Stimulated activated naive CD8-positive, alpha-beta T cell treated with anti-CD3 and anti-CD28 coated beads, Interleukin-15, Interleukin-2, amounts not matched to agents 100 ng/mL and 50 ng/mL, for 24 hours (primary cell): Measurements from ENCODE around the gene PALLD.
A peak's percentile ranks its signal among the peaks of the same experiment; 100 is the strongest.

ENCODE experiments used
- H3K27ac Mint-ChIP-seq: one replicate; pipeline ENCODE4 v1.8.0; 2021; ENCODE audit warnings: mild to moderate bottlenecking, mixed read lengths
- H3K27me3 Mint-ChIP-seq: one replicate; pipeline ENCODE4 v1.8.0; 2021; ENCODE audit warnings: mixed read lengths
- H3K36me3 Mint-ChIP-seq: one replicate; pipeline ENCODE4 v1.8.0; 2021; ENCODE audit warnings: low read depth, mixed read lengths
- H3K4me1 Mint-ChIP-seq: one replicate; pipeline ENCODE4 v1.8.0; 2021; ENCODE audit warnings: low read depth, mixed read lengths
- H3K4me3 Mint-ChIP-seq: one replicate; pipeline ENCODE4 v1.8.0; 2021; ENCODE audit warnings: mild to moderate bottlenecking, mixed read lengths
- H3K9me3 Mint-ChIP-seq: one replicate; pipeline ENCODE4 v1.8.0; 2021; ENCODE audit warnings: mixed read lengths

The PALLD gene

GRCh38 chr4:168877511-168878491 lies 380.9 kb downstream of the PALLD start:
- Mint-ChIP-seq H3K9me3 (no peaks in the 10 kb centered on the region), H3K4me1 (peaks cover 20% of the 10 kb centered on the region), H3K27me3 (peaks cover 69% of the 10 kb centered on the region), H3K36me3 (no peaks in the 10 kb centered on the region), H3K4me3 (peak overlapping the region; percentile 69), H3K27ac (no peak overlapping the region)

GRCh38 chr4:168878623-168879022 lies 381.8 kb downstream of the PALLD start:
- peak overlapping the region; percentile 69 for H3K4me3 Mint-ChIP-seq
- H3K4me1 Mint-ChIP-seq: peaks cover 20% of the 10 kb centered on the region
- H3K9me3 Mint-ChIP-seq: no peaks in the 10 kb centered on the region
- H3K27ac Mint-ChIP-seq: no peak overlapping the region
- H3K36me3 Mint-ChIP-seq: no peaks in the 10 kb centered on the region
- peaks cover 68% of the 10 kb centered on the region for H3K27me3 Mint-ChIP-seq

- Mint-ChIP-seq H3K9me3 (no peaks in the 10 kb centered on the region), H3K27me3 (peaks cover 62% of the 10 kb centered on the region), H3K4me1 (peaks cover 20% of the 10 kb centered on the region), H3K36me3 (no peaks in the 10 kb centered on the region), H3K4me3 (no peak overlapping the region), H3K27ac (no peak overlapping the region)
Observed at GRCh38 chr4:168879188-168879587, 382.3 kb downstream of the PALLD start.

GRCh38 chr4:168880072-168880675 lies 383.3 kb downstream of the PALLD start:
- Mint-ChIP-seq H3K27ac (no peak overlapping the region), H3K27me3 (peaks cover 54% of the 10 kb centered on the region), H3K4me1 (peaks cover 20% of the 10 kb centered on the region), H3K9me3 (no peaks in the 10 kb centered on the region), H3K36me3 (no peaks in the 10 kb centered on the region), H3K4me3 (no peak overlapping the region)

- peaks cover 20% of the 10 kb centered on the region for H3K4me1 Mint-ChIP-seq
- peaks cover 46% of the 10 kb centered on the region for H3K27me3 Mint-ChIP-seq
- H3K36me3 Mint-ChIP-seq: no peaks in the 10 kb centered on the region
- H3K4me3 Mint-ChIP-seq: no peak overlapping the region
- no peaks in the 10 kb centered on the region for H3K9me3 Mint-ChIP-seq
- no peak overlapping the region for H3K27ac Mint-ChIP-seq
Observed at GRCh38 chr4:168880811-168881595, 384.2 kb downstream of the PALLD start.

- Mint-ChIP-seq H3K36me3 (no peaks in the 10 kb centered on the region), H3K27me3 (peaks cover 37% of the 10 kb centered on the region), H3K27ac (no peak overlapping the region), H3K4me1 (peaks cover 20% of the 10 kb centered on the region), H3K9me3 (no peaks in the 10 kb centered on the region), H3K4me3 (no peak overlapping the region)
Observed at GRCh38 chr4:168881781-168882420, 385.0 kb downstream of the PALLD start.

- Mint-ChIP-seq H3K36me3 (no peaks in the 10 kb centered on the region), H3K27me3 (peaks cover 30% of the 10 kb centered on the region), H3K4me3 (no peak overlapping the region), H3K27ac (no peak overlapping the region), H3K4me1 (peaks cover 20% of the 10 kb centered on the region), H3K9me3 (no peaks in the 10 kb centered on the region)
Observed at GRCh38 chr4:168882650-168883233, 385.9 kb downstream of the PALLD start.

GRCh38 chr4:168883513-168883912 lies 386.7 kb downstream of the PALLD start:
- peaks cover 16% of the 10 kb centered on the region for H3K4me1 Mint-ChIP-seq
- H3K9me3 Mint-ChIP-seq: no peaks in the 10 kb centered on the region
- no peak overlapping the region for H3K27ac Mint-ChIP-seq
- no peaks in the 10 kb centered on the region for H3K36me3 Mint-ChIP-seq
- H3K4me3 Mint-ChIP-seq: no peak overlapping the region
- H3K27me3 Mint-ChIP-seq: peaks cover 27% of the 10 kb centered on the region

- Mint-ChIP-seq H3K27ac (no peak overlapping the region), H3K4me1 (peaks cover 9% of the 10 kb centered on the region), H3K36me3 (no peaks in the 10 kb centered on the region), H3K9me3 (no peaks in the 10 kb centered on the region), H3K4me3 (no peak overlapping the region), H3K27me3 (peaks cover 17% of the 10 kb centered on the region)
Observed at GRCh38 chr4:168884251-168885124, 387.6 kb downstream of the PALLD start.

- Mint-ChIP-seq H3K36me3 (no peaks in the 10 kb centered on the region), H3K27ac (no peak overlapping the region), H3K9me3 (no peaks in the 10 kb centered on the region), H3K27me3 (peaks cover 8% of the 10 kb centered on the region), H3K4me1 (peaks cover 7% of the 10 kb centered on the region), H3K4me3 (no peak overlapping the region)
Observed at GRCh38 chr4:168885400-168885799, 388.5 kb downstream of the PALLD start.

GRCh38 chr4:168886351-168886750 lies 389.5 kb downstream of the PALLD start:
- H3K27me3 Mint-ChIP-seq: no peaks in the 10 kb centered on the region
- no peaks in the 10 kb centered on the region for H3K9me3 Mint-ChIP-seq

GRCh38 chr4:168887809-168888208 lies 391.0 kb downstream of the PALLD start:
- no peaks in the 10 kb centered on the region for H3K9me3 Mint-ChIP-seq
- no peak overlapping the region for H3K27ac Mint-ChIP-seq
- H3K4me1 Mint-ChIP-seq: no peaks in the 10 kb centered on the region
- no peaks in the 10 kb centered on the region for H3K27me3 Mint-ChIP-seq
- H3K4me3 Mint-ChIP-seq: no peak overlapping the region
- H3K36me3 Mint-ChIP-seq: no peaks in the 10 kb centered on the region

More at GRCh38 chr4:168886351-168886750, 389.5 kb downstream of the PALLD start:
- no peaks in the 10 kb centered on the region for H3K4me1 Mint-ChIP-seq
- H3K36me3 Mint-ChIP-seq: no peaks in the 10 kb centered on the region
- H3K27ac Mint-ChIP-seq: no peak overlapping the region
- H3K4me3 Mint-ChIP-seq: no peak overlapping the region

GRCh38 chr4:168888715-168889215 lies 391.9 kb downstream of the PALLD start:
- no peaks in the 10 kb centered on the region for H3K36me3 Mint-ChIP-seq
- H3K4me3 Mint-ChIP-seq: no peak overlapping the region
- no peaks in the 10 kb centered on the region for H3K4me1 Mint-ChIP-seq
- no peaks in the 10 kb centered on the region for H3K9me3 Mint-ChIP-seq
- H3K27me3 Mint-ChIP-seq: no peaks in the 10 kb centered on the region
- H3K27ac Mint-ChIP-seq: no peak overlapping the region
